SIG-M5 treated with dmso at 0.1 percent for 504 hours (cell line): ENCODE data around the gene NLRP10.

Experiments used
- DNase-seq: peaks from one replicate; lab custom pipeline; 2025; ENCODE audit not compliant: unreplicated experiment; lab: John Stamatoyannopoulos, UW

Gene NLRP10

DNA sequence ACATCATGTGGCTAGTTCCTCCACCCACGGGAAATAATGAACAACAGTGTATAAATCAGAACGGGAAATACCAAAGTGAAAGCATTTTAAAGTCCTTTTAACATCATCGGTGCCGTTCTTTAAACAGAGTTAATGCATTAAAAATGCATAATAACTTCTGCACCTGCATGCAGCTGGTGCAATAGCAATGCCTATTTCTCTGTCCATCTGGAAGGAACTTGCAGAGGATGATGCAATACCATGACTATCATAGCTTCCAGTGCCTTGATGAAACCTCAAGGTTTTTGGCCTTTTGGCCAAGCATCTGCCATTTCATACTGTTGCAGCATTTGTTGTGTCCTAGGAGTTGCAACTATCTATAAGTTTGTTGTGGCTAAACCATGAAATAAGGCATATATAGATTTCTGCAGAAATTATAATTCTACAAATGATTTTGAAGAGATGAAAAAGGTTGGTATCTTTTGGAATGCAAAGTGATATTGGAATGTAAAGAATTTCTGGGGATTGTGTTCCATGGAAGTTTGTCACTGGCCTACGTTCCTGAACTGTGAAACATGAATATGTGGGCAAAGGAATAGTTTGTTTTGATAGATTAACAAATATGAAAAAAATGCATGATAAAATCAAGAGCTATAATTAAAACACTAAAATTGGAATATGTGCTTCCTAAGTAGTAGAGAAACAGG, 12.1 kb upstream of the NLRP10 start:
- no peak for DNase-seq

DNA sequence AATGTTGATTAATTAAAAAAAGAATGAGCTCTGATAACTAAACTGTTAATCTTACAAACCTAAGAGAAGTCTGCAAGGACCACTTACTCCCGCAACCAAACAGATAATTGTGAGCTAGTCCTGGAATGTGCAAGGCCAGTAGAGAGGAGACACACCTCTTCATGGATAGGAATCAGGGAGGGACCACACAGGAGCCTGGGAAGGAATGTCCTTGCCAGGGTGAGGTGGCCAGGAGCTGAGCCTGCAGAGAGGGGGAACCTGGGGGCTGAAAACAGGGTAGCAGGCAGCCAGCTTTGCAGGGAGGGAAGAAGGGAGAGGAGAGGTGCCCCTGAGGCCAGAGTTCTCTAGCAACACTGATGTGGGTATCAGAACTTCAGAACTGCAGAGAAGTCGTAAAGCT, 9.4 kb upstream of the NLRP10 start:
- no peak for DNase-seq

DNA sequence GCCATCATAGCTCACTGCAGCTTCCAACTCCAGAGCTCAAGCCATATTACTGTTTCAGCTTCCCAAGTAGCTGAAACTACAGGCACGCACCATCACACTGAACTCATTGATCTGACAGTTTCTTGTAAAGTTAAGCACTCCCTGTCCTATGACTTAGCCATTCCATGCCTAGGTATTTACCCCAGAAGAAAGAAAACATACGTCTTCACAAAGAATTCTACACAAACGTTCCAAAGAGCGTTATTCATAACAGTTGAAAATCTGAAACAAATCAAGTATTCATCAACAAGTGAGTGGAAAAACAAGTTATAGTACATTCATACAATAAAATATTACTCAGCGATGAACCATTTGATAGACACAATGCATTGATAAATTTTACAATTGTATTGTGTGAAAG, 7.8 kb upstream of the NLRP10 start:
- no peak for DNase-seq

DNA sequence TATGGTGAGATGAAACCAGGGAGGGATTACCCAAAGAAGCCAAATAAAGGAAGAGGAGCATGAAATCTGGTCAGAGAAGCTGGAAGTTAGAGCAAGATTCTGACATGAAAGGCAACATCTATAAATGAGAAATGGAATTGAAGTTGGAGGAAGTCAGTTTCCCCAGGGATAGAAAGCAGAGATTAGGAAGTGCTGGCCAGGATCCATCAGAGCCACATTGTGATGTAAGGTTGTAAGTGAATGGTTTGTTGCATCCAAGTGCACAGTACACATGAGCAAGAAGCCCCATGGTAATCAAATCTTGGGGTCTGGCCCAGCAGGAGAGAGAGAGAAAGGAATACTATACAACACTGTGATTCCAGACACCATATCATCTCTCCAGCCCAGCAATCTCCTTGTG, 6.6 kb upstream of the NLRP10 start:
- DNase-seq: no peak

- no peak for DNase-seq
Measured at GRCh38 chr11:7969756-7970646, 4.8 kb upstream of the NLRP10 start.

GRCh38 chr11:7968686-7969085, 3.4 kb upstream of the NLRP10 start:
- no peak for DNase-seq

GRCh38 chr11:7967826-7968225, 2.6 kb upstream of the NLRP10 start:
- DNase-seq: no peak

- DNase-seq: no peak
Measured at GRCh38 chr11:7967097-7967496, 1.9 kb upstream of the NLRP10 start.

- no peak for DNase-seq
Measured at GRCh38 chr11:7964873-7965272, 374 bp downstream of the NLRP10 start.

- DNase-seq: no peak
Measured at GRCh38 chr11:7964261-7964660, 986 bp downstream of the NLRP10 start.

DNA sequence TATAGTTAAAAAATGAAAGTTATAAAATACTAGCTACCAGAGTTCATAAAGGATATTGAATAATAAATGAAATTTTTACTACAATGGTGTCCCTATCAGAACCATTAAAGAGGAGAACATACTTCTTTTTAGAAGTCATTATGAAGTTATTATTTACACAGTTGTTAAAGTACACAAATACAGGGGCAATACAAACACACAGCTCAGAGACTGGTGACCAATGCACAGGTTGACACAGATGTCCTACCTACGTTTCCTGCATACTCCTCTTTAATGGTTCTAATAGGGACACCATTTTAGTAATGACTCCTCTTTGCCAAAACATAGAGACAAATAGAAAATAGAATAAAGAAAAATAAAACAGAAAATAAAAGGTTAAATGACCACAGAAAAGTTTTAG, 10.1 kb downstream of the NLRP10 start:
- no peak for DNase-seq

- DNase-seq: no peak
Measured at GRCh38 chr11:7949934-7950333, 15.3 kb downstream of the NLRP10 start.

GRCh38 chr11:7944123-7944522, 21.1 kb downstream of the NLRP10 start:
- DNase-seq: no peak

DNA sequence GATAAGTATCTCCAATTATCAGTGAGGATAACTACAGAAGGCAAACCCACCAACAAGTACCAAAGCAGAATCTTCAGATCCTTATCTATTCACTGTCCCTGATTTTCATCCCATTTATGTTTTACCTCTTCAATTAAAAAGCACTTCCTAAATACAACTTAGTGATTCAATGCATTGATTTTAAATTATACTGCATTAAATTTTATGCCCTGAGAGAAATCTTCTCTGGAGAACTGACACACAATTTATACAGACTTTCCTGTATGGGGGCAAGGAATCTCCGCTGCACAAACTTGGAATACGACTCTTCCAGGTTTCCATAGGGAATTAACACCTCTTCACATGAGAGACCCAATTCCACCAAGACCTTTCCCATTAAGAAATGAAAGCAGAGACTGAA, 23.6 kb downstream of the NLRP10 start, which contains the start of gene OR10A3:
Gene OR10A3 (minus strand): TSS at position 101 of the 400 bp plus-strand sequence. CDS start 2,188 bp downstream, outside the sequence.
- DNase-seq: no peak

DNA sequence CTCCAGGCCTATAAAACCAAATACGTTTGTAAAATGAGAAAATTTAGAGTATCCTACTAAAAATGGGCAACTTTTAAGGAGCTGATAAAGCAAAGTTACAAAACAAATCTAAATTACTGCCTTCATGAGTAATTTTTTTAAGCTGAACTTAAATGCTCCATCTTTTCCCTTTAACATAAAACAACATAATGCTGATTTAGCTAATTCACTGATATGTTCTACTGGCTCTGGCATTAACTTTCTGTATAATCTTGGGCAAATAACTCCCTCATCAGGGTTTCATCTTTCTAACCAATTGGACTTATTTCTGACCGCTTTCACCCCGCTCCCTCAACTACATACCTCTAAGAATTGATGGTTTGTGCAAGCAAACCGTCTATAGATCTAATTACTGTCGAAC, 24.1 kb downstream of the NLRP10 start:
- DNase-seq: no peak

GRCh38 chr11:7936615-7937014, 28.6 kb downstream of the NLRP10 start:
- DNase-seq: no peak

DNA sequence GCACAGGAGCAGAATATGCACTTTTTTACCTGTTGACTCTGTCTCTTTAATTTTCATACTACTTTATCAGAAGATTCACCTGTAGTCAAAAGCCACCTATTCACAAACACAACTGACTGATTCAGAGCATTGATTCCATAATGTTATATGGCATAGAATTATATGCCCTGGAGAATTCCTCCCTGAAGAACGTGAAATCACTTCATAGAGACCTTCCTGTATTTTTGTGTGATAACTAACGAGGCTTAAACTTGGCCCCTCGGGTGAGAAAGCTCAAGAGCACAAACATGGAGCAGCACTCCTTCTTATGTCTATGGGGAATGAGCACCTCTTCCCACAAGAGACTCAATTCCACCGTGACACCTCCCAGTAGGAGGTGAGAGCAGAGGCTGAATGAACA, 34.1 kb downstream of the NLRP10 start, which contains the start of gene OR10A6:
Gene OR10A6 (minus strand): TSS at position 101 of the 400 bp plus-strand sequence. CDS start 2,606 bp downstream, outside the sequence.
- DNase-seq: no peak

DNA sequence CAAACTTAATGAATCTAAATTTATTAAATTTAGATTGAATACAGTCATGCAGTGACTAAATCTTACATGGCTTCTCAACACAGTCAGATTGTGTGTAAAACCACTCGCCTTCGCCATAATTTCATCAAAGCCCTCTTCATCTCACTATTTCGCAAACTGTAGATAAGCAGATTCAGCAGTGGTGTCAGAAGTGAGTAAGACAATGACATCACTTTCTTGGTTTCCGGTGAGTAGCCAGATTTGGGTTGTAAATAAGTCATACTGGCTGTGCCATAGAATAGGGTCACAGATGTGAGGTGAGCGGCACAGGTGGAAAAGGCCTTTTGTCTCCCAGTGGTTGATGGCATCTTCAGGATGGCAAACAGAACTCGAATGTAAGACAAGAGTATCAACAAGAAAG, 37.6 kb downstream of the NLRP10 start:
- no peak for DNase-seq

- DNase-seq: no peak
Measured at GRCh38 chr11:7924536-7924935, 40.7 kb downstream of the NLRP10 start.

- DNase-seq: no peak
Measured at GRCh38 chr11:7918141-7918540, 47.1 kb downstream of the NLRP10 start.
